Measurements from ENCODE around the gene NLRP6.

NLRP6 gene

GRCh38 chr11:293271-293851 is 15.2 kb downstream of the NLRP6 start:
- no peak overlapping the region for H3K4me2 ChIP-seq (ENCODE audit: low read length)
- H3F3A ChIP-seq (ENCODE audit: control insufficient read depth, insufficient read depth) = no peaks in the 10 kb centered on the region
- TF ChIP-seq EZH2phosphoT487 (IDR thresholded peaks at IDR 0.05; ENCODE audit: borderline replicate concordance, low read length) = no peak
- TF ChIP-seq CTCF (IDR thresholded peaks at IDR 0.05; ENCODE audit: low read depth, low read length, poor library complexity, severe bottlenecking) = no peak
- H3K9me3 ChIP-seq (ENCODE audit: control insufficient read depth, insufficient read depth, low read length) = no peaks in the 10 kb centered on the region
- no peaks in the 10 kb centered on the region for H3K36me3 ChIP-seq (ENCODE audit: control insufficient read depth, low read length)
- H3K27me3 ChIP-seq (ENCODE audit: control insufficient read depth, low read length) = peaks cover 3% of the 10 kb centered on the region
- peaks cover 16% of the 10 kb centered on the region for H3K4me1 ChIP-seq (ENCODE audit: control insufficient read depth, low read length)
- H3K27ac ChIP-seq (ENCODE audit: low read depth, low read length) = no peak overlapping the region
- H3K9me2 ChIP-seq (replicated peaks; ENCODE audit: control insufficient read depth, low read length) = no peaks in the 10 kb centered on the region
- no peak overlapping the region for H3K4me3 ChIP-seq (ENCODE audit: low read length)
- no peaks in the 10 kb centered on the region for H3K79me2 ChIP-seq (ENCODE audit: control insufficient read depth, low read length)
- H4K20me1 ChIP-seq (ENCODE audit: control insufficient read depth, insufficient read depth, low read depth, low read length) = no peaks in the 10 kb centered on the region

GRCh38 chr11:293852-294661 is 15.8 kb downstream of the NLRP6 start:
- Histone ChIP-seq H3K9me2 (replicated peaks; ENCODE audit: control insufficient read depth, low read length) (no peaks in the 10 kb centered on the region), H3K27me3 (ENCODE audit: control insufficient read depth, low read length) (no peaks in the 10 kb centered on the region), H3K27ac (ENCODE audit: low read depth, low read length) (no peak overlapping the region), H3K36me3 (ENCODE audit: control insufficient read depth, low read length) (no peaks in the 10 kb centered on the region), H3K4me1 (ENCODE audit: control insufficient read depth, low read length) (peaks cover 13% of the 10 kb centered on the region), H3K4me3 (ENCODE audit: low read length) (no peak overlapping the region), H4K20me1 (ENCODE audit: control insufficient read depth, insufficient read depth, low read depth, low read length) (no peaks in the 10 kb centered on the region), H3F3A (ENCODE audit: control insufficient read depth, insufficient read depth) (no peaks in the 10 kb centered on the region), H3K4me2 (ENCODE audit: low read length) (no peak overlapping the region), H3K9me3 (ENCODE audit: control insufficient read depth, insufficient read depth, low read length) (no peaks in the 10 kb centered on the region), H3K79me2 (ENCODE audit: control insufficient read depth, low read length) (no peaks in the 10 kb centered on the region)
- TF ChIP-seq CTCF (IDR thresholded peaks at IDR 0.05; ENCODE audit: low read depth, low read length, poor library complexity, severe bottlenecking) (no peak), EZH2phosphoT487 (IDR thresholded peaks at IDR 0.05; ENCODE audit: borderline replicate concordance, low read length) (no peak)

GRCh38 chr11:294780-295179 is 16.6 kb downstream of the NLRP6 start:
- no peaks in the 10 kb centered on the region for H3K27me3 ChIP-seq (ENCODE audit: control insufficient read depth, low read length)
- H3K9me3 ChIP-seq (ENCODE audit: control insufficient read depth, insufficient read depth, low read length) = no peaks in the 10 kb centered on the region
- no peaks in the 10 kb centered on the region for H3K79me2 ChIP-seq (ENCODE audit: control insufficient read depth, low read length)
- H4K20me1 ChIP-seq (ENCODE audit: control insufficient read depth, insufficient read depth, low read depth, low read length) = no peaks in the 10 kb centered on the region
- H3F3A ChIP-seq (ENCODE audit: control insufficient read depth, insufficient read depth) = no peaks in the 10 kb centered on the region
- H3K4me3 ChIP-seq (ENCODE audit: low read length) = no peak overlapping the region
- H3K4me1 ChIP-seq (ENCODE audit: control insufficient read depth, low read length) = peaks cover 8% of the 10 kb centered on the region
- H3K4me2 ChIP-seq (ENCODE audit: low read length) = no peak overlapping the region
- H3K9me2 ChIP-seq (replicated peaks; ENCODE audit: control insufficient read depth, low read length) = no peaks in the 10 kb centered on the region
- H3K27ac ChIP-seq (ENCODE audit: low read depth, low read length) = no peak overlapping the region
- no peaks in the 10 kb centered on the region for H3K36me3 ChIP-seq (ENCODE audit: control insufficient read depth, low read length)
- no peak for TF ChIP-seq EZH2phosphoT487 (IDR thresholded peaks at IDR 0.05; ENCODE audit: borderline replicate concordance, low read length)
- no peak for TF ChIP-seq CTCF (IDR thresholded peaks at IDR 0.05; ENCODE audit: low read depth, low read length, poor library complexity, severe bottlenecking)
